Neural progenitor cell (in vitro differentiated cells): Measurements from ENCODE around the gene ATP8A1. TPM values are rescaled to one million over a fixed set of nuclear protein-coding genes. Genes with fewer than 3 reads are reported as not detected.

Experiments
- DNase-seq: peaks from one replicate; pipeline ENCODE4 v3.0.0-alpha.2; 2016; ENCODE audit warnings: low spot score
- H2AFZ ChIP-seq: fragments of 200-600 bp; sonication (generic); replicated peaks from 2 replicates; pipeline ENCODE4 v1.6.1; 2016; ENCODE audit warnings: antibody characterized with exemption
- H3F3A ChIP-seq: fragments of 200-600 bp; sonication (generic); 2 replicates; pipeline ENCODE4 v1.6.1; 2016; ENCODE audit warnings: antibody characterized with exemption, low read depth
- H3K27ac ChIP-seq: fragments of 200-600 bp; sonication (generic); 2 replicates; pipeline ENCODE4 v1.5.1; 2016; ENCODE audit warnings: mild to moderate bottlenecking
- H3K27me3 ChIP-seq: fragments of 200-600 bp; sonication (generic); 2 replicates; pipeline ENCODE4 v1.6.1; 2016; ENCODE audit warnings: mild to moderate bottlenecking, moderate library complexity
- H3K36me3 ChIP-seq: fragments of 200-600 bp; sonication (generic); 2 replicates; pipeline ENCODE4 v1.5.1; 2016
- H3K4me1 ChIP-seq: fragments of 200-600 bp; sonication (generic); 2 replicates; pipeline ENCODE4 v1.6.1; 2016; ENCODE audit warnings: mixed run types
- H3K4me2 ChIP-seq: fragments of 200-600 bp; sonication (generic); 2 replicates; pipeline ENCODE4 v1.6.1; 2016
- H3K4me3 ChIP-seq: fragments of 200-600 bp; sonication (generic); 2 replicates; pipeline ENCODE4 v1.5.1; 2016
- H3K79me2 ChIP-seq: fragments of 200-600 bp; sonication (generic); 2 replicates; pipeline ENCODE4 v1.6.1; 2016; ENCODE audit warnings: low read depth
- H3K9ac ChIP-seq: fragments of 200-600 bp; sonication (generic); 2 replicates; pipeline ENCODE4 v1.6.1; 2016
- H3K9me3 ChIP-seq: fragments of 200-600 bp; sonication (generic); 2 replicates; pipeline ENCODE4 v1.5.1; 2016; ENCODE audit warnings: low read depth
- H4K20me1 ChIP-seq: fragments of 200-600 bp; sonication (generic); 2 replicates; pipeline ENCODE4 v1.6.1; 2016; ENCODE audit warnings: low read depth
- H3K27ac Mint-ChIP-seq: 3 replicates; pipeline ENCODE4 v1.8.0; 2021; ENCODE audit warnings: mixed read lengths
- H3K27me3 Mint-ChIP-seq: 2 replicates; pipeline ENCODE4 v1.8.0; 2022; ENCODE audit warnings: low read depth, mild to moderate bottlenecking, inconsistent platforms, moderate library complexity, mixed read lengths; ENCODE audit not compliant: insufficient read depth
- H3K36me3 Mint-ChIP-seq: 3 replicates; pipeline ENCODE4 v1.8.0; 2021; ENCODE audit warnings: mixed read lengths
- H3K4me1 Mint-ChIP-seq: 3 replicates; pipeline ENCODE4 v1.8.0; 2021; ENCODE audit warnings: mixed read lengths
- H3K4me3 Mint-ChIP-seq: 3 replicates; pipeline ENCODE4 v1.8.0; 2021; ENCODE audit warnings: mild to moderate bottlenecking, moderate library complexity, mixed read lengths
- H3K9me3 Mint-ChIP-seq: 3 replicates; pipeline ENCODE4 v1.8.0; 2020; ENCODE audit warnings: mixed read lengths
- CTCF ChIP-seq: fragments of 200-600 bp; sonication (generic); IDR thresholded peaks from 2 replicates; pipeline ENCODE4 v1.5.1; 2017; ENCODE audit warnings: antibody characterized with exemption, mild to moderate bottlenecking
- EZH2 ChIP-seq: fragments of 200-600 bp; sonication (generic); IDR thresholded peaks from 2 replicates; pipeline ENCODE4 v1.6.1; 2017; ENCODE audit warnings: antibody characterized with exemption, mild to moderate bottlenecking, moderate library complexity
- EZH2phosphoT487 ChIP-seq: fragments of 200-600 bp; sonication (generic); IDR thresholded peaks from 2 replicates; pipeline ENCODE4 v1.6.1; 2017; ENCODE audit warnings: antibody characterized with exemption
- total RNA-seq: library from RNA; depleted of rRNA; stranded (reverse); fragments of >200 nt; gene quantifications from 2 replicates; pipeline ENCODE4 v1.2.3, GENCODE V29; 2015; ENCODE audit warnings: low replicate concordance

Gene ATP8A1
- total RNA-seq, 1 donor from 2014 or later = 46.1 TPM

- peaks cover 3% of the 10 kb centered on the region for H3K9me3 Mint-ChIP-seq
- H3K27ac Mint-ChIP-seq = no peak overlapping the region
- Histone ChIP-seq H3K4me1 (no peaks in the 10 kb centered on the region), H3K4me3 (no peak overlapping the region), H4K20me1 (no peaks in the 10 kb centered on the region), H3K4me2 (no peak overlapping the region), H3K9me3 (no peaks in the 10 kb centered on the region), H3K27ac (no peak overlapping the region), H3K79me2 (no peaks in the 10 kb centered on the region), H2AFZ (no peak overlapping the region), H3K27me3 (no peaks in the 10 kb centered on the region), H3K9ac (no peak overlapping the region), H3K36me3 (no peaks in the 10 kb centered on the region), H3F3A (no peaks in the 10 kb centered on the region)
- H3K36me3 Mint-ChIP-seq = no peaks in the 10 kb centered on the region
- no peaks in the 10 kb centered on the region for H3K4me1 Mint-ChIP-seq
- no peak overlapping the region for H3K4me3 Mint-ChIP-seq
- no peak for DNase-seq
- no peak for TF ChIP-seq EZH2phosphoT487
- TF ChIP-seq EZH2 = no peak
- TF ChIP-seq CTCF = no peak
- H3K27me3 Mint-ChIP-seq = peaks cover 2% of the 10 kb centered on the region
These were observed 294.3 kb downstream of the ATP8A1 start for GRCh38 chr4:42362591-42362990.

- Histone ChIP-seq H3K27me3 (no peaks in the 10 kb centered on the region), H3K27ac (no peak overlapping the region), H3K9ac (no peak overlapping the region), H3K36me3 (no peaks in the 10 kb centered on the region), H4K20me1 (no peaks in the 10 kb centered on the region), H3K4me1 (no peaks in the 10 kb centered on the region), H3F3A (no peaks in the 10 kb centered on the region), H3K4me3 (no peak overlapping the region), H3K9me3 (no peaks in the 10 kb centered on the region), H3K4me2 (no peak overlapping the region), H2AFZ (no peak overlapping the region), H3K79me2 (no peaks in the 10 kb centered on the region)
- TF ChIP-seq EZH2phosphoT487 (no peak), EZH2 (no peak), CTCF (no peak)
- H3K4me1 Mint-ChIP-seq = no peaks in the 10 kb centered on the region
- no peak overlapping the region for H3K27ac Mint-ChIP-seq
- DNase-seq = peak; percentile 3
- no peak overlapping the region for H3K4me3 Mint-ChIP-seq
- peaks cover 2% of the 10 kb centered on the region for H3K27me3 Mint-ChIP-seq
- no peaks in the 10 kb centered on the region for H3K9me3 Mint-ChIP-seq
- H3K36me3 Mint-ChIP-seq = no peaks in the 10 kb centered on the region
These were observed 295.4 kb downstream of the ATP8A1 start for GRCh38 chr4:42361456-42361855.

GRCh38 chr4:42360256-42360669, 296.6 kb downstream of the ATP8A1 start:
- H3K9me3 ChIP-seq = no peaks in the 10 kb centered on the region
- no peaks in the 10 kb centered on the region for H3K36me3 ChIP-seq
- no peaks in the 10 kb centered on the region for H3K4me1 ChIP-seq
- no peak overlapping the region for H3K27ac Mint-ChIP-seq
- no peak for TF ChIP-seq CTCF
- no peak for TF ChIP-seq EZH2
- TF ChIP-seq EZH2phosphoT487 = no peak
- no peak overlapping the region for H3K9ac ChIP-seq
- H3K27me3 ChIP-seq = no peaks in the 10 kb centered on the region
- H3K4me1 Mint-ChIP-seq = no peaks in the 10 kb centered on the region
- DNase-seq = no peak
- no peaks in the 10 kb centered on the region for H3K36me3 Mint-ChIP-seq
- no peak overlapping the region for H3K27ac ChIP-seq
- no peaks in the 10 kb centered on the region for H4K20me1 ChIP-seq
- no peaks in the 10 kb centered on the region for H3F3A ChIP-seq
- no peak overlapping the region for H3K4me3 Mint-ChIP-seq
- H3K79me2 ChIP-seq = no peaks in the 10 kb centered on the region
- H3K4me2 ChIP-seq = no peak overlapping the region
- peaks cover 2% of the 10 kb centered on the region for H3K27me3 Mint-ChIP-seq
- H3K4me3 ChIP-seq = no peak overlapping the region
- no peak overlapping the region for H2AFZ ChIP-seq
- no peaks in the 10 kb centered on the region for H3K9me3 Mint-ChIP-seq
